SH-SY5Y (cell line): ENCODE results near the gene SGCE.

Experiments used
- GATA2 ChIP-seq: IDR thresholded peaks from 2 replicates; pipeline ENCODE4 v1.6.1; 2011; ENCODE audit warnings: mild to moderate bottlenecking, low read depth, low read length
- GATA3 ChIP-seq: IDR thresholded peaks from 2 replicates; pipeline ENCODE4 v1.6.1; 2011; ENCODE audit warnings: low read depth, mild to moderate bottlenecking, low read length, moderate library complexity

DNA sequence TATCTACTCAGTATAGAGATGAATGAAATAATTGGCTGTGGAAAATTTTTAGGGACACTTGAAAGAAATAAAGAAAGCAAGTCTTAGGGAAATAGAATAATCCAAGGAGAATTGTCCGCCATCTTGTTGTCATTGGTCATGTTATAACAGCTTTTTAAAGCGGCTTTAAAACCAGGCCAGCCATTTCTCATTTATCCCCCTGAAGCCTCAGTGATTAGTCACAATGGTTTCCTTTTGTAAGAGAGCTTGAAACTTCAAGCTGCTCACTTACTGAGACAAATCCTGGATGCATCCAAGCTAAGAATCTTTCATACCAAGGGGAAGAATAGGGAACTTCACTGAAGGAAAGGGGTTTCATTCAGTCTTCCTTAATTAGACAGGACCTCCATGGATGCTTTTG is 67.9 kb downstream of the SGCE start:
- TF ChIP-seq GATA3 (no peak), GATA2 (no peak)
